Cardiac muscle cell (in vitro differentiated cells and primary cell): ENCODE results near the gene STAM. TPM values are rescaled to one million over a fixed set of nuclear protein-coding genes. Genes with fewer than 3 reads are reported as not detected.

Experiments
- DNase-seq, 2 donors: peaks; one replicate each; pipeline versions ENCODE4 v3.0.0 to v3.0.0-alpha.2; 2010 to 2017; ENCODE audit warnings: low read depth in 1 of 2, low spot score in 1 of 2
- H3K27ac ChIP-seq: fragments of 200-600 bp; sonication (generic); 2 replicates; pipeline ENCODE4 v1.5.1; 2016
- H3K27me3 ChIP-seq: fragments of 200-600 bp; sonication (generic); 2 replicates; pipeline ENCODE4 v1.6.0; 2016; ENCODE audit warnings: control low read depth
- H3K36me3 ChIP-seq: fragments of 200-600 bp; sonication (generic); 2 replicates; pipeline ENCODE4 v1.5.1; 2016; ENCODE audit warnings: control low read depth
- H3K4me1 ChIP-seq: fragments of 200-600 bp; sonication (generic); 2 replicates; pipeline ENCODE4 v1.8.1; 2017; ENCODE audit warnings: low read depth, mild to moderate bottlenecking, mixed run types
- H3K4me3 ChIP-seq: fragments of 200-600 bp; sonication (generic); 2 replicates; pipeline ENCODE4 v1.5.1; 2016; ENCODE audit warnings: mild to moderate bottlenecking
- H3K9me3 ChIP-seq: fragments of 200-600 bp; sonication (generic); 2 replicates; pipeline ENCODE4 v1.5.1; 2017; ENCODE audit warnings: low read depth, mild to moderate bottlenecking, control low read depth
- polyA plus RNA-seq: library from polyadenylated mRNA; unstranded; fragments of >200 nt; fragmentation: Nextera tagmentation; extraction: Ambion mirVana; gene quantifications from 2 replicates; pipeline ENCODE4 v1.2.1, GENCODE V29; 2016
- total RNA-seq: library from RNA; depleted of rRNA; stranded (reverse); fragments of >200 nt; gene quantifications from 2 replicates; pipeline ENCODE4 v1.2.3, GENCODE V29; 2016
- TF ChIP-seq, protein P1 (sequence below): IDR thresholded peaks from 2 replicates; pipeline ENCODE4 v1.5.1; 2012; ENCODE audit warnings: low read depth, mild to moderate bottlenecking, low read length

Gene STAM
- total and polyA plus RNA-seq, 2 experiments from 2014 or later = 22.7 to 27.6 TPM

DNA sequence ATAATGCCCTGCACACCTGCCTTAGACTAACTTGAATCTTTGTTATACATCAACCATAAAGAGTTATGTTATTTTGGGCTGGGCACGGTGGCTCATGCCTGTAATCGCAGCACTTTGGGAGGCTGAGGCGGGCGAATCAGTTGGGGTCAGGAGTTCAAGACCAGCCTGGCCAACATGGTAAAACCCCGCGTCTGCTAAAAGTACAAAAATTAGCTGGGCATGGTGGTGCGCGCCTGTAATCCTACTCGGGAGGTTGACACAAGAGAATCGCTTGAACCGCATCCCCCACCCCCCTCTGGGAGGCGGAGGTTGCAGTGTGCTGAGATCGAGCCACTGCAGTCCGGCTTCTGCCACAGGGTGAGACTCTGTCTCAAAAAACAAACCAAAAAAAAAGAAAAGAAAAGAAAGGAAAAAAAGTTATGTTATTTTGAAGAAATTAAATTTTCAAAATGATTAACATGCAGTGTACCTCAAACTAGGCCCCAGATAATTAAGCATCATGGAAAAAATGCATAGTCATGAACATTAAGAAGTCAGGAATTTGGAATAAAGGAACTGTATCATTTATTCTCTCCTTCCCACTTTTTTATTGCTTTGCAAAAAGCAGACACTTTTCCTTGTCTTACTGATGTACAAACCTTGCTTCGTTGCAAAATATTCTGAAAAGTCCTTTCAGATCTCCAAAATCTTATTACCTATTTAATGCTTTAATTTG lies 43.3 kb downstream of the STAM start:
- Histone ChIP-seq H3K4me3 (no peak overlapping the region), H3K4me1 (peaks cover 23% of the 10 kb centered on the region), H3K36me3 (no peaks in the 10 kb centered on the region), H3K27me3 (no peaks in the 10 kb centered on the region), H3K9me3 (no peaks in the 10 kb centered on the region), H3K27ac (no peak overlapping the region)
- TF ChIP-seq, protein P1, sequence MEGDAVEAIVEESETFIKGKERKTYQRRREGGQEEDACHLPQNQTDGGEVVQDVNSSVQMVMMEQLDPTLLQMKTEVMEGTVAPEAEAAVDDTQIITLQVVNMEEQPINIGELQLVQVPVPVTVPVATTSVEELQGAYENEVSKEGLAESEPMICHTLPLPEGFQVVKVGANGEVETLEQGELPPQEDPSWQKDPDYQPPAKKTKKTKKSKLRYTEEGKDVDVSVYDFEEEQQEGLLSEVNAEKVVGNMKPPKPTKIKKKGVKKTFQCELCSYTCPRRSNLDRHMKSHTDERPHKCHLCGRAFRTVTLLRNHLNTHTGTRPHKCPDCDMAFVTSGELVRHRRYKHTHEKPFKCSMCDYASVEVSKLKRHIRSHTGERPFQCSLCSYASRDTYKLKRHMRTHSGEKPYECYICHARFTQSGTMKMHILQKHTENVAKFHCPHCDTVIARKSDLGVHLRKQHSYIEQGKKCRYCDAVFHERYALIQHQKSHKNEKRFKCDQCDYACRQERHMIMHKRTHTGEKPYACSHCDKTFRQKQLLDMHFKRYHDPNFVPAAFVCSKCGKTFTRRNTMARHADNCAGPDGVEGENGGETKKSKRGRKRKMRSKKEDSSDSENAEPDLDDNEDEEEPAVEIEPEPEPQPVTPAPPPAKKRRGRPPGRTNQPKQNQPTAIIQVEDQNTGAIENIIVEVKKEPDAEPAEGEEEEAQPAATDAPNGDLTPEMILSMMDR = no peak
- DNase-seq = no peak

DNA sequence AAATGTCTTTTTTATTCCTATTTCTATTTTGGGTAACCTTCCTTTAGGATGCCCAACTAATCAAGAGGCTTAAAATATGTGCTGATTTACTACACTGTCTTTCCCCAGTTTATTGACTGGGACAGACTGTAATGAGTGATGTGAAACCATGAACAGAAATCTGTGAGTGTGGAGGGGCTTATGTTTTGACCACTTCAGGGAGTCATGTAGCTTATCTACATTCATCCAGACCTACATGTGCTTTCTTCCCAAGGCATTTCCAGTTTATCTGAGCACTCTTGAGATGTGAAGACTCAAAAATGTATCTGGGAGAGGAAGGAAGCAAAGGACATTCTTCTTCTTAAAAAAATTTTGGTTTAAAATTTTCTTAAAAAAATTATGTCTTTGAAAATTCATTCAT lies 45.2 kb downstream of the STAM start:
- Histone ChIP-seq H3K4me1 (peaks cover 22% of the 10 kb centered on the region), H3K27me3 (no peaks in the 10 kb centered on the region), H3K36me3 (no peaks in the 10 kb centered on the region), H3K4me3 (no peak overlapping the region), H3K27ac (peak overlapping the region; percentile 72), H3K9me3 (no peaks in the 10 kb centered on the region)
- DNase-seq = peak in 1 of 2 donors; percentile 29
- TF ChIP-seq, protein P1 = no peak

DNA sequence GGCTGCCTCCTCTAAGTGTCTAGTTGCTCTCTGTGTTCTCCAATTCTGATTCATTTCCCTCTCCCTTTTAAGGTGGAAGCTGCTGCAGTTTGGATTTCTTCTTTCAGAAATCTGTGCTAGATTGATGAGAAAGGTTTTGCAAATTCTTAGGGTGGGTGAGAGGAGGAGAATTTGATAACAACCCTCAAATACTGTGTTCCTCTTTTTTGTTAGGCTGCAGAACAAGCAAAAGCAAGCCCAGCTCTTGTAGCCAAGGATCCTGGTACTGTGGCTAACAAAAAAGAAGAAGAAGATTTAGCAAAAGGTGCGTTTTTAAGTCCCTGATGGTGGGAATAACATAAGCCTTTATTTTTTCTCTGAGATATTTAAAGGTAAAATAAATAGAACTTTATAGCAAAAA lies 49.1 kb downstream of the STAM start:
- DNase-seq = no peak
- no peak overlapping the region for H3K4me3 ChIP-seq
- peaks cover 4% of the 10 kb centered on the region for H3K36me3 ChIP-seq
- H3K27ac ChIP-seq = no peak overlapping the region
- TF ChIP-seq, protein P1 = no peak
- H3K4me1 ChIP-seq = peaks cover 22% of the 10 kb centered on the region
- H3K27me3 ChIP-seq = no peaks in the 10 kb centered on the region
- H3K9me3 ChIP-seq = no peaks in the 10 kb centered on the region

- TF ChIP-seq, protein P1 = no peak
These were observed 54.7 kb downstream of the STAM start for GRCh38 chr10:17698696-17699095.

GRCh38 chr10:17701301-17701700 lies 57.4 kb downstream of the STAM start:
- no peaks in the 10 kb centered on the region for H3K27me3 ChIP-seq
- no peak overlapping the region for H3K4me3 ChIP-seq
- H3K36me3 ChIP-seq = peaks cover 38% of the 10 kb centered on the region
- no peak overlapping the region for H3K27ac ChIP-seq
- H3K4me1 ChIP-seq = no peaks in the 10 kb centered on the region
- DNase-seq = no peak
- H3K9me3 ChIP-seq = no peaks in the 10 kb centered on the region
- TF ChIP-seq, protein P1 = no peak

More at GRCh38 chr10:17698696-17699095, 54.7 kb downstream of the STAM start:
- no peaks in the 10 kb centered on the region for H3K4me1 ChIP-seq
- DNase-seq = no peak
- H3K9me3 ChIP-seq = no peaks in the 10 kb centered on the region
- H3K36me3 ChIP-seq = peaks cover 16% of the 10 kb centered on the region
- H3K27ac ChIP-seq = no peak overlapping the region
- no peaks in the 10 kb centered on the region for H3K27me3 ChIP-seq
- no peak overlapping the region for H3K4me3 ChIP-seq
